GM20431 (cell line): ENCODE results near the gene RASD2.
"Not testable (repeated sequence)": the region's sequence is repeated elsewhere in the genome, so short reads cannot be mapped to it uniquely, and the experiment has no call there.

Source experiments
- in situ Hi-C: fragments of 300-500 bp; cut with MseI, MboI; formaldehyde crosslinking; loops from one replicate; pipeline ENCODE4 v1.15.0; 2020; ENCODE audit warnings: low sequenced_read_pairs; ENCODE audit not compliant: unreplicated experiment

Gene RASD2, protein sequence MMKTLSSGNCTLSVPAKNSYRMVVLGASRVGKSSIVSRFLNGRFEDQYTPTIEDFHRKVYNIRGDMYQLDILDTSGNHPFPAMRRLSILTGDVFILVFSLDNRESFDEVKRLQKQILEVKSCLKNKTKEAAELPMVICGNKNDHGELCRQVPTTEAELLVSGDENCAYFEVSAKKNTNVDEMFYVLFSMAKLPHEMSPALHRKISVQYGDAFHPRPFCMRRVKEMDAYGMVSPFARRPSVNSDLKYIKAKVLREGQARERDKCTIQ

DNA sequence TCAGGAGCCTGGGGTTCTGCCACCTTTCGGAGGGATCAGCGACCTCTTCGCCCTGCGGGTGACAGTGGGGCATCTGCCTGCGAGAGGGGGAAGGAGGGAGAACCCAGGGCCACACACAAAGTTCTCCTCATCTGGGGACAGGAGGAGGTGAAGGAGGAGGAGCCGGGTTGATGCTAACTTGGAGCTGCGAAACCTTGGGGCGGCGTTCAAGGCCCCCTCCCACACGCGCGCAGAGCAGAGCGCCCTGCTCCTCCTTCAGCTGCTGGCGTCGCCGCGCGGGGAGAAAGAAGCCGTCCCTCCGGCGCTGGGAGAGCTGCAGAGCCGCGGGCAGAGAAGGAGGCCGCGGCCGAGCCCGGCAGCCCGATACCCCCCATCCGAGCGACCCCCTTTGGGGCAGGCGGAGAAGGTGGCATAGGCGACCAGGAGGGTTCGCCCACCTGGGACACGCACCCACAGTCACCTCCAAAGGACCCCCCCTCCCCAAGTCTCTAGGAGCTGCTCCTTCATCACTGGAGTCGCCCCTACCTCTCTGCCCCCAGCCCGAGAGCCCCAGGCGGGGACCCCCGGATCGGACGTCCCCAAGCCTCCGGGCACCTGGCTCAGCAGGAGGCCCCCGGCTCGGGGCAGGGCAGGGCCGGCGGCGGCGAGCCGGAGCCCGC lies at the start of gene RASD2:
Gene RASD2, plus strand, starts transcription at position 237 of the 659 bp plus-strand sequence. CDS start 5,979 bp downstream, outside the sequence.
- in situ Hi-C loops: no loop called here

DNA sequence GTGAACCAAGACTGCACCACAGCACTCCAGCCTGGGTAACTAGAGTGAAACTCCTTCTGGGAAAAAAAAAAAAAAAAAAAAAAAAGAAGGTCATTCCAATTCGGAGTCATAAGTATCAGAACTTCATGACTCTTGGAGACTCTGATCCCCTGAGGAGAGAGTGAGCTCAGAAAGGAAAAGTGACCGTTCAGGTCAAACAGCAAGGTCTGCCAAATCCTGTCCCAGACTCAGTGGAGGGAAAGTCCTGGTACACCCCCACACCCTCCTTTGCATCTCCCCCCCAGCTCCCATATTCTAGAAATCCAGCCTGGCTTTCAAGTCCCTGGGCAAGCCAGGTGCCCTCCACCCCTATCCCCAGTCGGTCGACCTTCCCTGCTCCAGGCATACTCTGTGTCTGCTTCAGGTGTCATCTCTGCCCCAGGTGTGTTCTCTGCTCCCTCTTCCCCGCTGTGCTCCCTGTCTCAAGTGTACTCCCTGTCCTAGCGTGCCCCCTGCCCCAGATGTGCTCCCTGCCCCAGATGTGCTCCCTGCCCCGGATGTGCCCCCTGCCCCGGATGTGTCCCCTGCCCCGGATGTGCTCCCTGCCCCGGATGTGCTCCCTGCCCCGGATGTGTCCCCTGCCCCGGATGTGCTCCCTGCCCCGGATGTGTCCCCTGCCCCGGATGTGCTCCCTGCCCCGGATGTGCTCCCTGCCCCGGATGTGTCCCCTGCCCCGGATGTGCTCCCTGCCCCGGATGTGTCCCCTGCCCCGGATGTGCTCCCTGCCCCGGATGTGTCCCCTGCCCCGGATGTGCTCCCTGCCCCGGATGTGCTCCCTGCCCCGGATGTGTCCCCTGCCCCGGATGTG lies 49.3 kb upstream of the RASD2 start:
- in situ Hi-C loops: not testable (repeated sequence)

DNA sequence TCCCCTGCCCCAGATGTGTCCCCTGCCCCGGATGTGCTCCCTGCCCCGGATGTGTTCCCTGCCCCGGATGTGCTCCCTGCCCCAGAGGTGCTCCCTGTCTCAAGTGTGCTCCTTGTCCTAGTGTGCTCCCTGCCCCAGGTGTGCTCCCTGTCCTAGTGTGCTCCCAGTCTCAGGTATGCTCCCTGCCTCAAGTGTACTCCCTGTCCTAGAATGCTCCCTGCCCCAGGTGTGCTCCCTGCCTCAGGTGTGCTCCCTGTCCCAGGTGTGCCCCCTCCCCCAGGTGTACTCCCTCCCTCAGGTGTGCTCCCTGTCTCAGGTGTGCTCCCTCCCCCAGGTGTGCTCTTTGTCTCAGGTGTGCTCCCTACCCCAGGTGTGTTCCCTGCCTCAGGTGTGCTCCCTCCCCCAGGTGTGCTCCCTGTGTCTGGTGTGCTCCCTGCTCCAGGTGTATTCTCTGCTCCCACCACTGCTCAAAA lies 48.7 kb upstream of the RASD2 start:
- in situ Hi-C loops: no loop called here

DNA sequence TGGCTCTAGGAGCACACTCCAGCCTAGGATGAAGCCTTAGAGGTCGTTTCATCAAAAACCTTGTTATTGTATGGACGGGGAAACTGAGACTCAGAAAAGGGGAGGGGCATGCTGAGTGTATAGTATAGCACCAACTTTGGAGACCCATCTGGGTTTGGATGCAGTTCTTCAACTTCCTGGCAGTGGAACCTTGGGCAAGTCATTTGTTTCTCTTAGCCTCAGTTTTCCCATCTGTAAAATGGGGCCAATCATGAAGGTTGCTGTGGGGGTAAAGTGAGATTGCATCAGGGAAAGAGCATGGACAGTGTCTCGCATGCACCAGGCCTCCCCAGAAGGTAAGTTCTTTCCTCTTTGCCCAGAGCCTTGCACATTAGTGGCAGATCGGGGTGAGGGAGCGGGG lies 47.6 kb upstream of the RASD2 start:
- in situ Hi-C loops: no loop called here

DNA sequence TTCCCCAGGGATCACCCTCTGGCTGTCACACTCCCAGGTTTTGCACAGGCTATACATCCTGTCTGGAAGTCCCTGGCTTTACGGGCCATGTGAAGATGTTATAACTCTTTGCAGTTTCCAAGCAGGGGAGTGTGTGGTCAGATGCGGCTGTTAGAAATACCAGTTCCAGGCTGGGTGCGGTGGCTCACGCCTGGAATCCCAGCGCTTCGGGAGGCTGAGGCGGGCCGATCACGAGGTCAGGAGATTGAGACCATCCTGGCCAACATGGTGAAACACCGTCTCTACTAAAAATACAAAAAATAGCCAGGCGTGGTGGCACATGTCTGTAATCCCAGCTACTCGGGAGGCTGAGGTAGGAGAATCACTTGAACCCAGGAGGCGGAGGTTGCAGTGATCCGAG lies 44.9 kb upstream of the RASD2 start:
- in situ Hi-C loops: not testable (repeated sequence)

DNA sequence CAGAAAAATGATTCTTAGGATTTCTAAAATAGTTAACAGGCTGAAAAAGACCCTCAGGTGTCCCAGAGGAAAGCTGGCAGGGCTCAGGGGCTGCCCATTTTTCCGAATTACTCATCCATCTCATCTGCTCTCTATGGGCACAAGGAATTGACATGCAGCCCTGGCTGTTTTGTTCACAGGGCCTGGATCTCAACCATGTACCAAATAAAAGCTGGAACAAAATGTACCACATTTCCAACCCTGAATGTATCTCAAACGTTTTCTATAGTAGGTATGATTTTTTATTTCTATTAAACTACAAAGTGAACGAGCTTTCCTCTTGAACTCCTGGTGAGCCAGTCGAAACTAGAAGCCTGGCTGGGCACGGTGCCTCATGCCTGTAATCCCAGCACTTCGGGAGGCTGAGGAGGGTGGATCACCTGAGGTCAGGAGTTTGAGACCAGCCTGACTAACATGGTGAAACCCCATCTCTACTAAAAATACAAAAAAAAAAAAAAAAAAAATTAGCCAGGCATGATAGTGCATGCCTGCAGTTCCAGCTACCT lies 43.8 kb upstream of the RASD2 start:
- in situ Hi-C loops: no loop called here

DNA sequence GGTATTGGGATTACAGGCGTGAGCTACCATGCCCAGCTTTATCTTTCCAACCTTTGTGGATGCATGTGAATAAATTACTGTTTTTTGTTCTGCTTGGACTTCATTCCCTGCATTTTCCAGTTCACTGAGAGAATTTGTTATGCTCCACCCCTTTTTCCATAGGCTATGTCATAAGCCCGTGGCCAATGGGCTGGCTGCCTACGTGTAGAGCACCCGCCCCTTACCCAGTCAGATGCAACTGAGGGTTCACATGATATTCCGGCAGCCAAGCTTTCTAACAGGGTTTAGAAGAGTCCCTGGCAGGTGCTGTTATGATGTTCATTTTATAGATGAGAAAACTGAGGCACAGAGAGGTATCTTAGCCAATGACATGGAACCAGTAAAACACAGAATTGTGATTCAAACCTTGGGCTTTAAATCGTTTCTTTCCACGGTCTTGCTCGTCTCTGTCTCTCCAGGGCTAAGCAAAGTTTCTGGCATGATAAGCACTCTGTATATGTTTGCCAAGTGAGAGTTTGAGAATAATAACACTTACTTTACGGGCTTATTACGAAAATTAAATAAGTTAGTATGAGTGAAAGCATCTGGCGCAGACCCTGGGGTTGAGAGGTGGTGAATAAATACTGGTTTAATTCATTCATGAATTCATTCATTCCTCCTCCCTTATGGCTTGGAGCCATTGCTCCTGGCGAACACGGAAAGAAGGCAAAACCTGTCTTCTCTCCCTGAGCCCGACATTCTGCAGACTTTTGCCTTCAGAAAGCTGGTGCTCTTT lies 42.4 kb upstream of the RASD2 start:
- in situ Hi-C loops: no loop called here

DNA sequence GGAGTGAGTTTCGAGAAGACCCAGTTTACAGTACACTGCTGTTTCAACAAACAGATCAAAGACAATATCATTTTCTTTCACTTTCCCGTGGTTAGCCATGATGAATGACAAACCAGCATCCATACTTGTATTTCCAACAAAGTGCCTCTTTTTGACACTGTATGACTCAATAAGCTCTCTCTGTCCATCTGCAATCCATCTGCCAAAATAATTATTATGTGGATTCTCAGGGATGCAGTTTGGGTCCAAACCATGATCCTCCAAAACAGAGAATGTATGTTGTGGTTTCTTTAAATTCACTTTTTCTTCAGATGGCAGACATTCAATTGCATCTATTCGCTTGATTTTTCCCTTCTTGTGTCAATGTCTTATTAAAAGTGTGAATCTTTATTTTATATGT lies 37.8 kb upstream of the RASD2 start:
- in situ Hi-C loops: no loop called here

DNA sequence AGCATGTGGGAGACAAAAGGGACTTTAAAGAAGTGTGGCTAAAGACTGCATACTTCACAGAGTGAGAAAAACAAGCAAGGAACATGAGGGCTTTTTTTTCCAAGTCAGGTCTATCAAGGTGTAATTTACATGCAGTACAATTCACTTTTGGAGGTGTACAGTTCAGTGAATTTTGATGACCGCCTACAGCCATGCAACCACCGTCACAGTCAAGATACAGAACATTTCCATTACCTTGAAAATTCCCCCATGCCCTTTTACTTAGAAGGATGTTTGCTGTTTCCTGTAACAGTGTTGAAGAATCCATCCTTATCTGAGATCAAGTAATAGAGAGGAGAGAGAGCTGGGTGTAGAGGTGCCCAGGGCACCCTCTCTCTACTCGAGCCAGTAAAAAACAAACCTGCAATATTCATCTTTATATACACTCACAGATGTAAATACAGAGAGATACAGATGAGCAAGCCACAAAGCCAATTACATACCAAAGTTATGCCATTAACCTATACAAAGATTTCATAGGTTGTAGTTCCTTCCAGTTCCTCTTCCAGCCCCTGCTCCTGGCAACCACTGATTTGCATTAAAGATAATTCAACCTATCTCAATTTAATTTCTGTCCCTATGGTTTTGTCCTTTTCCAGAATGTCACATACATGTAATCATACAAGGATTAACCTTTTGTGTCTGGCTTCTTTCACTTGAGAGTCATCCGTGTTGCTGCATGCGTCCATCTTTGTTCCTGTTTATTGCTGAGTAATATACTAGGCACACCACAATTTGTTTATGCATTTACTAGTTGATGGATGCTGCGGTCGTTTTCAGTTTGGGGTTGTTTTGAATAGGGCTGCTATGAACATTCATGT lies 35.0 kb upstream of the RASD2 start:
- in situ Hi-C loops: no loop called here

DNA sequence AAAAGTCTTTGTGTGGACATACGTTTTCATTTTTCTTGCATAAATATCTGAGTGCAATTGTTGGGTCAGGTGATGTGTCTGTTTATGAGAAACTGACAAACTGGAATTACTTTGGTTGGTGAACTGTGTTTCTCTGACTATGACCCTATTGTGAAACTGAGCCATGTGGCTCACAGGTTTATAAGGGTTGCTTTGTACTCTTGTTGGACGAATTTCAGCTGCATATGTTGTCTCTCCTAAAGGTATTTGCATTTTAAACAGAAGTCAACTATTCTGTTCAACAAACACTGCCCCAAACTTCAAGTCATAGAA lies 34.4 kb upstream of the RASD2 start:
- in situ Hi-C loops: no loop called here

DNA sequence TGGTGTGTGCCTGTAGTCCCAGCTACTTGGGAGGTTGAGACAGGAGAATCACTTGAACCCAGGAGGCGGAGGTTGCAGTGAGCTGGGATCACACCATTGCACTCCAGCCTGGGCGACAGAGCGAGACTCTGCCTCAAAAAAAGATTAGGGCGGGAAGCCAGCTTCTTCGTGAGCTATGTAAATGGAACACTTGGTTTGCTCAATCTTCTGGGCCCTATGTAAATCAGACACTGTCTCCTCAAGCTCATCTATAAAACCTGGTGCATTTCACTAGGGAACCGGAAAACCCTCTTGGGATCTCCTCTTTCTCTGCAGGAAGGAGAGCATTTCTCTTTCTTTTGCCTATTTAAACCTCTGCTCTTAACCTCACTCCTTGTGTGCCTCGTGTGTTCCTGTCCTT lies 32.8 kb upstream of the RASD2 start:
- in situ Hi-C loops: not testable (repeated sequence)

DNA sequence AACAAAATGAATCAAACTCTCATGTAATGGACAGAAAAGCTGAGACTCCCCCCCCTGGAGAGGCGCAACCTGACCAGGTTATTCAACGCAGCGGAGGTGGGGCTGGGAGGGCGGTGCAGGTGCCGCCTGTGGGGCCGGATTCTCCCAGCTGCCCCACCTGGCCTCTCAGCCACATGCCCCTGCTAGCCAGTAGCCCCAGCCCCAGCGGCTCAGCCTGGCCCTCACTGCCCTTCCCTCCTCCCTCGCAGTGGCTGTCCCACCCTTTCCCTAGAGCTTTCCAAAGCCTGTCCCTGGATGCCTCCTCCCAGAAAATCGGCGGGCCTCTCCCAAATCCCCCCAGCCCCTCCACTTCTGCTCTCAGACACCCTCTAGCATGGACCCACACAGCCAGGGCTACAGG lies 31.2 kb upstream of the RASD2 start:
- in situ Hi-C loops: no loop called here

DNA sequence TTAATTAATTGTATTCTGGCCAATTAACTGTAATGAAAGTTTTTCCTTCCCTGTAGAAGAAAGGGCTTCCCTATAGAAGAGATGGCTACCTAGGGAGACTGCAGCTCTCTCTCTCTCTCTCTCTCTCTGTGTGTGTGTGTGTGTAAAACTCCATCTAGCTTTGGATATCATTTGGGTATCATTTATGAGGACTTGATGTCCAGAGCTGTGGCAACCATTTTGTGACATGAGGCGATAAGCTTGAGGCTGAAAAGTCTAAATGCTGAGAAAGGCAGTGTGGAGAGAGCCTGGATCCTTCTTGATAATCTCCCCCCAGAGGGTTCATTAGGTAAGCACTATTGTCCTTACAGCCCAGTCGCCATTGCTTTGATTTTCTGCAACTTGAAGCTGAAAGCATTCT lies 30.7 kb upstream of the RASD2 start:
- in situ Hi-C loops: no loop called here

DNA sequence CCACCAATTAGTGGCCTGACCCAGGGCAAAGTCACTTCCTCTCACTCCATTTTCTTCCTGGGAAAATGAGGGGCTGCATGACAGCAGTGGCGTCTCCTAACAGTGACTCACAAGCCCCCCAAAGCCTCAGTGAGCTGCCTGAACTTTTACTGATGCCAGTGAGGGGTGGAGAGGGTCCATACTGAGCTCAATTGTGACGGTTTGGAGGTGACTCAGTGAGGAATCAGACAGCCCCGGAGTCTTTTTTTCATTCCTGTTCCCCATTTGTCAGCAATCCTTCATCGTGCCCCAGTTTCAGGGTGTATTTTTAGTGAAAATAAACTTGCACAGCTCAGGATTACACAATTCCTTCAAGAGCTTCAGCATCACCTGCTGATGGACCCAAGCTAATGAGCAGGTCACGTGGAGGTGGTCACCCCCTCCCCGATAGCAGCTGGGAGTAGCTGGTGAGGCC lies 30.1 kb upstream of the RASD2 start:
- in situ Hi-C loops: no loop called here

DNA sequence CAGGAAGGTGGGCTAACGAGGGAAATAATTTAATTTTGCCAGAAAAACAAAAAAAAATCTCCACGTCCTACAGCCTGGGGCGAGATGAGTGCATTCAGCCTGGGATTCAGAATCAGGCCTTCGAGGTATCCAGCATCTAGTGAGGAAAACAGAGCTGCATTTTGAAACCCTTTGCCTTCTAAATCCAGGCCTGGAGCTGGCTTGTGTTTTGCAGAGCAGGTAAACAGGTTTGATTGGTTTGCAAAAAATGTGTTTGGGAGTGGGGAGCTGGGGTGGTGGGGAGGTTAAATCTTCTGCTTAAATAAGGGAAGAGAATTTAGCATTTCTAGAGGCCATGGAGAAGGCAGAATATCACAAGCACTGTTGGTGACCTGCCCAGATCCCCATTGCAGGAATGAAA lies 29.7 kb upstream of the RASD2 start:
- in situ Hi-C loops: no loop called here

DNA sequence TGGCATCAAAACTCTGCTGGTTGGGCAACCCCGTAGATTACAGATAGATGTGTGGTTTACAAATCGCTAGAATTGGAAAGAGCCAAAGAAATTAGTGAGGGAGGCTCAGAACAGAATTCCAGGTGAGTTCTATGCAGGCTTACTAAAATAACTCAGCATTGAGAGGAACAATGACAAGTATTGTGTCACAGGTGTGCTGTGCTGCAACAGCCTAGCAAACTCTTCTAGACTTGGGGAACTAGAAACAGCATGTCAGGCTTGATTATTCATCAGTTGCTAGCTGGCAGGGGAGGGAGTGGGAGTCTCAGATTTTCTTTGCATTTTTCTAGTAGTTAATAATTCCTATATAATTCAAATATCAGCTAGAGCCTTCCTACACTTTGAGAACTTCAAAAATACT lies 26.3 kb upstream of the RASD2 start:
- in situ Hi-C loops: no loop called here

DNA sequence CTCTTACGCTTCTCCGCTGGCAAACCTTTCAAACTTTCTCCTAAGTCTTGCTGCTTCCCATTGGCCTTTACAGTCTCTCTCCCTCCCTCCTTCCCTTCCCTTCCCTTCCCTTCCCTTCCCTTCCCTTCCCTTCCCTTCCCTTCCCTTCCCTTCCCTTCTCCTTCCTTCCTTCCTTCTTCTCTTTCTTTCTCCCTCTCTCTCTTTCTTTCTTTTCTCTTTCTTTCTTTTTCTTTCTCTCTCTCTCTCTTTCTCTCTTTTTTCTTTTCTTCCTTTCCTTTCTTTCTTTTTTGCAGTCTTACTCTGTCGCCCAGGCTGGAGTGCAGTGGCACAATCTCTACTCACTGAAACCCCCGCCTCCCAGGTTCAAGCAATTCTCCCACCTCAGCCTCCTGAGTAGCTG lies 24.7 kb upstream of the RASD2 start:
- in situ Hi-C loops: not testable (repeated sequence)

DNA sequence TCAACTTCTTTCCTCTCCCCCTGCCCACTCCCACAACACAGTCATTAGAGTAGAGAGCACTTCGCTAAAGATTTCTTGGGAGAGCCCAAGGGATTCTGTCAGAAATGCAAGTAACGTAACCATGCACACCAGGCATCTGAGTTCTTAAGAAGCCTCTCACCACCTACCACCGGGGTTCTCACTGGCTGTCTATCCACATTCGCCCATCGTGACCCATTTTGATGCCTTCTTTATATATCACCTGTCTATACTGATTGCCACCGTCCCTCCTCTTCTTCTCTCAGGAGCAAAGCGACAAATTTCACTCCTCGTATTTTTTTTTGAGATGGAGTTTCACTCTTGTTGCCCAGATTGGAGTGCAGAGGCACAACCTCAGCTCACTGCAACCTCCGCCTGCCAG lies 23.9 kb upstream of the RASD2 start:
- in situ Hi-C loops: no loop called here

DNA sequence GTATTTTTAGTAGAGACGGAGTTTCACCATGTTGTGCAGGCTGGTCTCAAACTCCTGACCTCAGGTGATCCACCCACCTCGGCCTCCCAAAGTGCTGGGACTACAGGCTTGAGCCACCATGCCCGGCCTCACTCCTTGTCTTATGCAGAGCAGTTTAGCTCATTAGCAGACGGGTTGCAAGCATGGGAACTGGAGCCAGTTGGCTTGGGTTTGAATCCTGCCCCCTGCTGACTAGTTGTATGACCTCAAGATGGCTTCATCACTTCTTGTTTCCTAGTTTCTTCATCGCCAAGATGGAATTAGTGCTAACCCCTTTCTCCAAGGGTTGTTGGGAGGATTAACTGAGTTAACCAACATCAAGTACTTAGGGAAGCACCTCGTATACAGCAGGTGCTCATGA lies 23.4 kb upstream of the RASD2 start:
- in situ Hi-C loops: no loop called here
